ENCODE results near the gene TRAPPC4.
"Not testable (repeated sequence)": the region's sequence is repeated elsewhere in the genome, so short reads cannot be mapped to it uniquely, and the experiment has no call there.

TRAPPC4 gene

GRCh38 chr11:119034813-119035212 lies 16.2 kb downstream of the TRAPPC4 start:
- DNase-seq: no peak

- no peak for DNase-seq
Measured at GRCh38 chr11:119038884-119039283, 20.3 kb downstream of the TRAPPC4 start.

GRCh38 chr11:119039471-119039870 lies 20.9 kb downstream of the TRAPPC4 start:
- DNase-seq: not testable (repeated sequence)

GRCh38 chr11:119041821-119042514 lies 23.4 kb downstream of the TRAPPC4 start:
- no peak for DNase-seq

GRCh38 chr11:119042927-119043326 lies 24.4 kb downstream of the TRAPPC4 start:
- no peak for DNase-seq

GRCh38 chr11:119044708-119045107 lies 26.1 kb downstream of the TRAPPC4 start:
- DNase-seq: no peak

GRCh38 chr11:119046489-119046888 lies 27.9 kb downstream of the TRAPPC4 start:
- no peak for DNase-seq

GRCh38 chr11:119047205-119047604 lies 28.6 kb downstream of the TRAPPC4 start:
- no peak for DNase-seq

- no peak for DNase-seq
Measured at GRCh38 chr11:119048644-119049043, 30.1 kb downstream of the TRAPPC4 start.

GRCh38 chr11:119049081-119049480 lies 30.5 kb downstream of the TRAPPC4 start:
- no peak for DNase-seq

- DNase-seq: no peak
Measured at GRCh38 chr11:119051440-119052162, 33.0 kb downstream of the TRAPPC4 start.

- DNase-seq: no peak
Measured at GRCh38 chr11:119052163-119052814, 33.7 kb downstream of the TRAPPC4 start.

GRCh38 chr11:119054418-119054817 lies 35.9 kb downstream of the TRAPPC4 start:
- DNase-seq: no peak

- DNase-seq: no peak
Measured at GRCh38 chr11:119055901-119056300, 37.3 kb downstream of the TRAPPC4 start.

- DNase-seq: no peak
Measured at GRCh38 chr11:119056421-119056999, 37.9 kb downstream of the TRAPPC4 start.

GRCh38 chr11:119057000-119057769 lies 38.6 kb downstream of the TRAPPC4 start, which contains the start of gene HYOU1:
TSS of gene HYOU1 (minus strand) at chr11:119057205. CDS start at chr11:119056160, 1,045 bp downstream.
- peak; percentile 86 for DNase-seq

GRCh38 chr11:119059128-119059527 lies 40.6 kb downstream of the TRAPPC4 start:
- not testable (repeated sequence) for DNase-seq

- no peak for DNase-seq
Measured at GRCh38 chr11:119061256-119061655, 42.7 kb downstream of the TRAPPC4 start.

GRCh38 chr11:119062779-119063178 lies 44.2 kb downstream of the TRAPPC4 start:
- no peak for DNase-seq

GRCh38 chr11:119065369-119065768 lies 46.8 kb downstream of the TRAPPC4 start:
- DNase-seq: no peak

- DNase-seq: peak; percentile 78
Measured at GRCh38 chr11:119067371-119068222, 49.0 kb downstream of the TRAPPC4 start, which contains the start of gene VPS11. TSS of gene VPS11 (plus strand) at chr11:119067818. CDS start at chr11:119067824, 6 bp downstream.

All from NCI-H2171 (cell line).